Mucosa of rectum (tissue), 2 donors: ENCODE measurements around the gene SMCO4.
"Not testable (repeated sequence)": the region's sequence is repeated elsewhere in the genome, so short reads cannot be mapped to it uniquely, and the experiment has no call there.

ENCODE experiments used
- H3K27ac ChIP-seq, 2 donors: one replicate each; pipeline ENCODE4 v1.7.0; 2013; ENCODE audit warnings: inconsistent platforms in 2 of 2, low read depth in 2 of 2, low read length in 2 of 2
- H3K27me3 ChIP-seq, 2 donors: one replicate each; pipeline ENCODE4 v1.7.0; 2013; ENCODE audit warnings: low read length in 2 of 2; ENCODE audit not compliant: control insufficient read depth in 2 of 2, insufficient read depth in 2 of 2
- H3K36me3 ChIP-seq, 2 donors: one replicate each; pipeline ENCODE4 v1.7.0; 2013; ENCODE audit warnings: low read length in 2 of 2; ENCODE audit not compliant: control insufficient read depth in 2 of 2, insufficient read depth in 2 of 2
- H3K4me1 ChIP-seq, 2 donors: one replicate each; pipeline ENCODE4 v1.7.0; 2013; ENCODE audit warnings: low read length in 2 of 2, mild to moderate bottlenecking in 1 of 2; ENCODE audit not compliant: control insufficient read depth in 2 of 2, insufficient read depth in 2 of 2
- H3K4me3 ChIP-seq, 2 donors: one replicate each; pipeline ENCODE4 v1.7.0; 2013; ENCODE audit warnings: low read length in 2 of 2
- H3K9ac ChIP-seq, 2 donors: one replicate each; pipeline ENCODE4 v1.7.0; 2013; ENCODE audit warnings: low read length in 2 of 2, low read depth in 1 of 2, mild to moderate bottlenecking in 1 of 2
- H3K9me3 ChIP-seq, 2 donors: one replicate each; pipeline ENCODE4 v1.7.0; 2013; ENCODE audit warnings: low read length in 2 of 2; ENCODE audit not compliant: control insufficient read depth in 2 of 2
- donor health status: healthy.
- donor health status: Normal muscosa, but diverticular disease.

Gene SMCO4

DNA sequence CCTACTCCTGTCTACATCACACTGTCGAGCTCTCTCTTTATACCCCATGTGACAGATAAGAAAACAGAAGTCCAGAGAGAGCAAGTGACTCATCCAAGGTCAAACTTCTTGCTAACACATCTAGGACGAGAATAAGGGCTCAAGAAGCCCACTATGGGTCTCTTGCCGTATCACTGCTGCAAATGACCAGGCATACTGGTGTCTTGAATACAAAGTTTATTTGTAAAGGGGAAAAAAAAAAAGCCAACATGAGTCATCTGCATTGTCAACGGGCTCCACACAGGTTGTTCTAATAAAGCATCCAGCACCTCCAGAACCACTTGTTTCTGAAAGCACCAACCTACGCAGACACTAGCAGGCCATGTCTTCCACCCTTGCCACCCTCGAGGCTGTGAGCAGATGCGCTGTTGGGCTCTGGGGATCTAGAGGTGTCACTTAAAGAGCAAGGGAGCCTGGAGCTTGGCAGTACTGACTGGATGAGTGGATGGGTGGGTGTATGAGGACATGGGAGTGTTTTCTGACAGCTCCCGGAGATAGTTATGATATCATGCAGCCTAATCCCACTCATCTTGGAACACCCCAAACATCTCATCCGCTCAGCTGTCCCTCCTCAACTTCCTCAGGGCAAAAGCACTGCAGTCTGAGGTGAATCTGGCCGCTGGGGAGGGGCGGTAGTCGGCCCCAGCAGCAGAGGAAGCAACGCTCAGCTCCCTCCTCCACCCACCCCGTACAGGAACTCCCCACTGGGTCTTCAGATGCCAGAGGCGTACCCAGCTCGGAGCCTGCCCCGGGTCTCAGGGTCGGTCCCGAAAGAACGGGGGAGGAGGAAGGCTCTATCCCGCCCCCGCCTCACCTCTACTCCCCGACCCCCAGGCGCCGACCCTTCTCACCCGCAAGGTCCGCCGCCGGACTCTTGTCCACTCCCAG is 1.0 kb downstream of the SMCO4 start:
- H3K4me1 ChIP-seq: peaks cover 9 to 12% of the 10 kb centered on the region in 2 donors
- H3K36me3 ChIP-seq: no peaks in the 10 kb centered on the region
- H3K27ac ChIP-seq: peak overlapping the region; percentile 69 to 71
- no peaks in the 10 kb centered on the region for H3K27me3 ChIP-seq
- peak overlapping the region; percentile 68 to 73 for H3K4me3 ChIP-seq
- peak overlapping the region; percentile 67 to 70 for H3K9ac ChIP-seq
- H3K9me3 ChIP-seq: no peaks in the 10 kb centered on the region

DNA sequence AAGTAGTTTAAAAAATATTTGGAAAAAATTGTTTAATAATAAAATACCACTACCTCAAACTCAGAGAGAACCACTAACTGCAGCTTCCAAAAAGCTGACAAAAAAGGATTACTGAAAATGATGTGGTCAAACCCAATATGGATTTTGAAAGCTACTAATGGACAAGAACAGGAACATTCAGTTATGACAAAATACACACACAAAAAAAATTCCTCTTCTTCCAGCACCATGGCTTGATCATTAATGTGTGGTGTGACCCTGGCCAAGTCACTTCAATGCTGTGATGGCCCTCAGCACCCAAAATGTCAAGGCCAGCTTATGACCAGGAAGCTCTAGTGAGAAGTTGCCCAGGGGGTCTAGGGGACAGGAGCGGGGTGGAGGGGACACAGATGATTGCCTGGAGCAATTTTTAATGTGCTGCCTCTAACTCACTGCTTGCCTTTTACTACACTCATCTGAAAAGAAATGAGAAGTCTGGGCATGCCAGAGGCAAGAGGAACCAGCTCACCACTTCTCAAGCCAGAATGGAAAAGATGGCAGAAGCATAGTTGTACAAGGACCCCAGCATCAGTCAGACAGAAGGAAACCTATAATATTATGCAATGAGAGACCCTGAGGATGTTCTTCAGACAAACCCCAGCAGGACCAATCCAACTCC is 2.2 kb downstream of the SMCO4 start:
- H3K36me3 ChIP-seq: no peaks in the 10 kb centered on the region
- no peak overlapping the region for H3K4me3 ChIP-seq
- no peaks in the 10 kb centered on the region for H3K27me3 ChIP-seq
- no peak overlapping the region for H3K27ac ChIP-seq
- H3K9me3 ChIP-seq: no peaks in the 10 kb centered on the region
- H3K9ac ChIP-seq: no peak overlapping the region
- H3K4me1 ChIP-seq: peaks cover 9 to 12% of the 10 kb centered on the region in 2 donors

DNA sequence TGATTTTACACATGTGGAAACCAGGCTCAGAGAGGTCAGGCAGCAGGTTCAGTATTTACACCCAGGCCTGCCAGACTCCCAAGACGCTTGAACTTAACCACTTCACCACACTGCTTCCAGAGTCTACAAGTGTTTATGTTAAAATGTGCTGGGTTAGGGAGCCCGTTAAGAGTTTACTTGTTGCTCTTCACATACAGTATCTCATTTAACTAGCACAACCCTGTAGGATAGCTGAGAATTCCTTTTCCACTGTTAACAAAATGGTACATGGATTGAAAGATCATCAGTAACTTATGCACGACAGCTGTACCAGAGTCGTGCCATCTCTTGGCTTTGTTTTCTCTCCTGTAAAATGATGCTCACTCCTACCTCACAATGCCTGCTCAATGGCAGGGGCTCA is 2.9 kb downstream of the SMCO4 start:
- no peak overlapping the region for H3K9ac ChIP-seq
- H3K4me3 ChIP-seq: no peak overlapping the region
- H3K27ac ChIP-seq: no peak overlapping the region
- no peaks in the 10 kb centered on the region for H3K27me3 ChIP-seq
- no peaks in the 10 kb centered on the region for H3K36me3 ChIP-seq
- H3K9me3 ChIP-seq: no peaks in the 10 kb centered on the region
- H3K4me1 ChIP-seq: peaks cover 9 to 12% of the 10 kb centered on the region in 2 donors

DNA sequence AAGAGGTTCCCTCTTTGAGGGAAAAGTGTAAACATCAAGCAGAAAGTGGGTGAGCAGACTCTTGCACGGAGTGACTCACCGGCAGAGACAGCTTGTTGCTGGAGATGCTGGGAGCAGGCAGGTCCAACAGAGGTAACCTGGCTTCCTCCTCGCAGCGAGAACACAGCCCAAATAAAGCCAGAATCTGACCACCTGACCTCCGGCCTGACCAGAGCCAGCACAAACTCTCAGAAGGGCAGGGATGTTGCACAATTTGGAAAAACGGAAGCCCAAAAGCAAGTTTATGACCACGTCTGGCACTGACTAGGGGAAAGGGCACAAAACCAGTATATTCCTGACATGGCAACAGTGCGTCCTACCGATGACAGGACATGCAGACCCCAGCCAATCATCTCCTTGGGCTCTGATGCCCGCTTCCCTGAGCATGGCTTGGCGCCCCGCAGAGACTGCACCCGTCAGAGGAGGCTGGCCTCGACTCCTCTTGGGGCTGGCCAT is 5.4 kb downstream of the SMCO4 start:
- Histone ChIP-seq H3K9ac (no peak overlapping the region), H3K4me1 (peaks cover 5 to 6% of the 10 kb centered on the region in 2 donors), H3K27me3 (no peaks in the 10 kb centered on the region), H3K27ac (no peak overlapping the region), H3K9me3 (no peaks in the 10 kb centered on the region), H3K36me3 (no peaks in the 10 kb centered on the region), H3K4me3 (no peak overlapping the region)

DNA sequence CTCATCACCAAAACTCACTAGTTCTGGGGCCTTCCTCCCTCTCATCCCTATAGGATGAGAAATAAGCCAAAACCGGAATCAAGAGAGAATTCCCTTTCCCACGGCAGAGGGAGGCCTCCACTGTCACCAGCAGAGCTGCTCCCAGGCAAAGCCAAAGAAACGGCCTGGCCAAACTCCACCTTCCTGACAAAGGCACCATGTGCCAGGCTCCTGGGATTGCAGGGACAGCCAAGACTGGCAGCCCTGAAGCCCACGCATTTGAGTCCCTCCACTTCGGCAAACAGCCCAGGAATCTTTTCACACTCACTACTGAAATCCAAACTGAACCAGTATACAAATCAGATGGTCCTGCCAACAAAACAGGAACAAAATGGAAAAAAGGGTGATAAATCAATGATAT is 6.1 kb downstream of the SMCO4 start:
- Histone ChIP-seq H3K27me3 (no peaks in the 10 kb centered on the region), H3K4me1 (peaks cover 2 to 3% of the 10 kb centered on the region in 2 donors), H3K27ac (no peak overlapping the region), H3K9me3 (no peaks in the 10 kb centered on the region), H3K36me3 (no peaks in the 10 kb centered on the region), H3K9ac (no peak overlapping the region), H3K4me3 (no peak overlapping the region)

DNA sequence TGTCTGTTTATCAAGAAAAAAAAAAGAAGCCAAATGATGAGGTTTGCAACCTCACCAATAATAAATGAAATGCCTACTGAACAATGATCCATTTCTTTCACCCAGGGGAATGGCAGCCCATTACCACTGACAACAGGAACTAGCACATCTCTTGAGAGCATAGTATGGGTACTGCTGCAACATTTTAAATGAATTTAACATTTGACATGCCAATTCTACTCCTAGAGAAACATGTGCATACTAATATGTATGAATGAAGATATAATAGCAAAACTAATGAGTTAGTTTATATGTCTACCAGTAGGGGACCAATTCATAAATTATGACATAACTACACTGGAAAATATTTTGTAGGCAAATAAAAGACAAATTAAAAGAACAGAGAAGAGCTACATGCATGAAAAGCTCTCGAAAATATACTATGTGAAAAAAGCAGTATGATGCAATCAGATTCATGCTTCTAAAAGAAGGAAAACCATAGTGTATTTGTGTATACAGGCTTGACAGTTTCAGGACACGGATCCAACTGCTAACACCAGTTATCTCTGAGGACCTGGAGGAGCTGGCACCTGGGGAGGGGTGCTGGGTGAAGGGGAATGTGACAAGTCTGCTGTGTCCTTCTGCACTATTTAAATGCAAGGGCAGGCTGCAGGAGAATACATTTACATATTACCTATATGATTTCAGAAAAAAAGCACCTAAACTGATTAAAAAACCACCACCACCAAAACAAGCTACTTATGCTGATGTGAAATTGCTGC is 6.9 kb downstream of the SMCO4 start:
- Histone ChIP-seq H3K4me3 (no peak overlapping the region), H3K4me1 (no peaks in the 10 kb centered on the region), H3K9me3 (no peaks in the 10 kb centered on the region), H3K27ac (no peak overlapping the region), H3K27me3 (no peaks in the 10 kb centered on the region), H3K9ac (no peak overlapping the region), H3K36me3 (no peaks in the 10 kb centered on the region)

DNA sequence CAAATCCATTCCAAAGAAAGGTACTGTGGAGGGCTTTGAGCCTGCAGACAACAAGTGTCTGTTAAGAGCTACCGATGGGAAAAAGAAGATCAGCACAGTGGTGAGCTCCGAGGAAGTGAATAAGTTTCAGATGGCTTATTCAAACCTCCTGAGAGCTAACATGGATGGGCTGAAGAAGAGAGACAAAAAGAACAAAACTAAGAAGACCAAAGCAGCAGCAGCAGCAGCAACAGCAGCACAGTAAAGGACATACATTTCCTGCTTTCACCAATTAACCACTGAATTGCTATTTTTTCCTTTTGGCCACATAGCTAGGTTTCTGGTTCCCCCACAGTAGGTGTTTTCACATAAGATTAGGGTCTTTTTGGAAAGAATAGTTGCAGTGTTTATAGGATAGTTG is 7.6 kb downstream of the SMCO4 start:
- not testable (repeated sequence) for H3K27me3 ChIP-seq, H3K4me3 ChIP-seq, H3K4me1 ChIP-seq, H3K36me3 ChIP-seq, H3K9me3 ChIP-seq, H3K9ac ChIP-seq, H3K27ac ChIP-seq

DNA sequence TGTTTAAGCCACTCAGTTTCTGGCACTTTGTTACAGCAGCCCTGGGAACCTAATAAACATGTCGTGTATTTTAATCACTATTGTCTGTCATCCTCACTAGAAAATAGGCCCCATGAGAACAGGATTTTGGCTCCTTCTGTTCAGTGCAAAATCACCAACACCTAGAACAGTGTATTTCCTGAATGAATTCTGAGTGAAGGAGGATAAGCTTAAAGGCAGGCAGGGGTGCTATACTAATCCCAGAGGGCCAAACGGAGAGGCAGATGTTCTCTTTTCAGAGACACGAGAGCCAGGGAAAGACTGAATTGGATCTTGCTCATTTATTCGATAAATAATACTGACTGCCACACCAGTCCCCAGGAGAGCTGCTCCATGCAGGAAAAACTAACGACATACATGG is 10.4 kb downstream of the SMCO4 start:
- H3K27ac ChIP-seq: no peak overlapping the region
- no peaks in the 10 kb centered on the region for H3K9me3 ChIP-seq
- H3K4me3 ChIP-seq: no peak overlapping the region
- peaks cover 18 to 21% of the 10 kb centered on the region in 2 donors for H3K4me1 ChIP-seq
- H3K36me3 ChIP-seq: no peaks in the 10 kb centered on the region
- H3K27me3 ChIP-seq: no peaks in the 10 kb centered on the region
- no peak overlapping the region for H3K9ac ChIP-seq

DNA sequence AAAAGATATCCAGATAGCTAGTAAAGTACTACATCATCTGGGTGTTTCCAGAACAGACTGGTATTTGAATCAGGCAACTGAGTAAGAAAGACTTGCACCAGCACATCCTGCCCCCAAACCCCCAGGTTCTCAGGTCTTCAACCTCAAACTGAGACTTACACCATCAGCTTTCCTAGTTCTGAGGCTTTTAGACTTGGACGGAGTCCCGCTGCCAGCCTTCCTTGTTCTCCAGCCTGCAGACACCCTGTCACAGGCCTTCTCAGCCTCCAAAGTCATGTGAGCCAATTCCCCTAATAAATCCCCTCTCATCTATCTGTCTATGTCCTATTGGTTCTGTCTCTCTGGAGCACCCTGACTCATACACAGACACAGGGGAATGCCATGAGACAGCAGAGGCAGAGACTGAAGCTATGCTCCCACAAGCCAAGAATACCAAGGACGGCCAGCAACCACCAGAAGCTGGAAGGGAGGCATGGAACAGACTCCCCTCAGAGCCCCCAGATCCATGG is 10.9 kb downstream of the SMCO4 start:
- no peaks in the 10 kb centered on the region for H3K27me3 ChIP-seq
- no peak overlapping the region for H3K4me3 ChIP-seq
- H3K9ac ChIP-seq: no peak overlapping the region
- no peaks in the 10 kb centered on the region for H3K36me3 ChIP-seq
- no peaks in the 10 kb centered on the region for H3K9me3 ChIP-seq
- no peak overlapping the region for H3K27ac ChIP-seq
- peaks cover 21% of the 10 kb centered on the region in 2 donors for H3K4me1 ChIP-seq
